Hepatocyte (in vitro differentiated cells): Measurements from ENCODE around the gene TTC1.

Experiments used
- CTCF ChIP-seq: fragments of 200-600 bp; sonication (generic); IDR thresholded peaks from 2 replicates; pipeline ENCODE4 v1.5.1; 2016; ENCODE audit warnings: antibody characterized with exemption, mild to moderate bottlenecking; ENCODE audit not compliant: poor library complexity
- EZH2 ChIP-seq: fragments of 200-600 bp; sonication (generic); IDR thresholded peaks from 2 replicates; pipeline ENCODE4 v1.6.1; 2016; ENCODE audit warnings: antibody characterized with exemption, mild to moderate bottlenecking, borderline replicate concordance

- TF ChIP-seq CTCF (no peak), EZH2 (no peak)
These were observed 47.5 kb upstream of the TTC1 start for GRCh38 chr5:159961176-159962160.
